Measurements from ENCODE around the gene HSD17B3.

DNA sequence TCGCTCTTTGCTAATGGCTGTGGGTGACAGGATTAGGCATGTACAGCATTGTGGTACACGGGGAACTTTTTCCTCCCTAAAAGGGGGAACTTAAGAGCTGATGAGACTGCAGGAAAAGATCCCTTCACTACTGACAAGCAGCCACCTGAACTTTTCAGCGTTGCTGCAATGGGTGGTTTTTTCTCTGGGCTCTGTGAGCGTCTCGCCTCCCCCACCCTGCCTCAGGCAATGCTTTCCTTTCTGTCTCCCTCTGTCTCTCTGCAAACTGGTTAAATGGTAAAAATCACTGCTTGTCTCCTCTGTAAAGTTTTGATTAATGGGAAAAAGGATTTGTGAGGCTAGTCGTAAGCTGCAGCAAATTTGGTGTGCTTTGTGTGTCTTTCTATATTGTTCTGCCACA lies 20.3 kb downstream of the HSD17B3 start:
- TF ChIP-seq POLR2AphosphoS5 (IDR thresholded peaks at IDR 0.05; ENCODE audit: insufficient read depth in 1 of 2, low read depth in 1 of 2) (no peak), POLR2A (IDR thresholded peaks at IDR 0.05) (no peak)
- TF ChIP-seq, protein P1, sequence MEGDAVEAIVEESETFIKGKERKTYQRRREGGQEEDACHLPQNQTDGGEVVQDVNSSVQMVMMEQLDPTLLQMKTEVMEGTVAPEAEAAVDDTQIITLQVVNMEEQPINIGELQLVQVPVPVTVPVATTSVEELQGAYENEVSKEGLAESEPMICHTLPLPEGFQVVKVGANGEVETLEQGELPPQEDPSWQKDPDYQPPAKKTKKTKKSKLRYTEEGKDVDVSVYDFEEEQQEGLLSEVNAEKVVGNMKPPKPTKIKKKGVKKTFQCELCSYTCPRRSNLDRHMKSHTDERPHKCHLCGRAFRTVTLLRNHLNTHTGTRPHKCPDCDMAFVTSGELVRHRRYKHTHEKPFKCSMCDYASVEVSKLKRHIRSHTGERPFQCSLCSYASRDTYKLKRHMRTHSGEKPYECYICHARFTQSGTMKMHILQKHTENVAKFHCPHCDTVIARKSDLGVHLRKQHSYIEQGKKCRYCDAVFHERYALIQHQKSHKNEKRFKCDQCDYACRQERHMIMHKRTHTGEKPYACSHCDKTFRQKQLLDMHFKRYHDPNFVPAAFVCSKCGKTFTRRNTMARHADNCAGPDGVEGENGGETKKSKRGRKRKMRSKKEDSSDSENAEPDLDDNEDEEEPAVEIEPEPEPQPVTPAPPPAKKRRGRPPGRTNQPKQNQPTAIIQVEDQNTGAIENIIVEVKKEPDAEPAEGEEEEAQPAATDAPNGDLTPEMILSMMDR (IDR thresholded peaks at IDR 0.05), result no peak

All from vagina (tissue), 2 donors.